RWPE1 (cell line): ENCODE data around the gene CTNNA2.

Experiments used
- CTCF ChIA-PET: fragments of 350-600 bp; sonication (Branson Sonifier 250); formaldehyde crosslinking; extraction: SDS; loops from one replicate; lab custom pipeline; 2021; lab: Yijun Ruan, JAX
- POLR2A ChIA-PET: fragments of 400-600 bp; formaldehyde crosslinking; extraction: SDS; loops from one replicate; lab custom pipeline; 2020; ENCODE audit warnings: antibody characterized with exemption; ENCODE audit not compliant: low non-redundant PET; lab: Yijun Ruan, JAX
- DNase-seq: peaks from one replicate; pipeline ENCODE4 v3.0.0; 2012; ENCODE audit warnings: low spot score
- H3K27ac ChIP-seq: fragments of 450-650 bp; 2 replicates; pipeline ENCODE4 v1.5.1; 2017
- CTCF ChIP-seq: fragments of 450-650 bp; conservative IDR thresholded peaks from 2 replicates; pipeline ENCODE4 v1.5.1; 2017; ENCODE audit warnings: low read depth, mild to moderate bottlenecking

Gene CTNNA2

GRCh38 chr2:79665091-79665490 is 152.2 kb downstream of the CTNNA2 start:
- no peak for TF ChIP-seq CTCF
- CTCF ChIA-PET: no interaction called here
- POLR2A ChIA-PET: no interaction called here
- no peak overlapping the region for H3K27ac ChIP-seq
- no peak for DNase-seq

GRCh38 chr2:79666430-79666829 is 153.6 kb downstream of the CTNNA2 start:
- no peak for DNase-seq
- no peak overlapping the region for H3K27ac ChIP-seq
- ChIA-PET POLR2A (no interaction called here), CTCF (no interaction called here)
- no peak for TF ChIP-seq CTCF

- no peak overlapping the region for H3K27ac ChIP-seq
- POLR2A ChIA-PET: no interaction called here
- CTCF ChIA-PET: no interaction called here
These were observed 156.9 kb downstream of the CTNNA2 start for GRCh38 chr2:79669714-79670113.

GRCh38 chr2:79670198-79670597 is 157.3 kb downstream of the CTNNA2 start:
- CTCF ChIA-PET: no interaction called here

More at GRCh38 chr2:79669714-79670113, 156.9 kb downstream of the CTNNA2 start:
- no peak for DNase-seq
- TF ChIP-seq CTCF: no peak

GRCh38 chr2:79686884-79687283 is 174.0 kb downstream of the CTNNA2 start:
- ChIA-PET CTCF (no interaction called here), POLR2A (no interaction called here)
- H3K27ac ChIP-seq: no peak overlapping the region
- no peak for DNase-seq
- no peak for TF ChIP-seq CTCF

More at GRCh38 chr2:79670198-79670597, 157.3 kb downstream of the CTNNA2 start:
- no peak for DNase-seq
- POLR2A ChIA-PET: no interaction called here
- TF ChIP-seq CTCF: no peak
- no peak overlapping the region for H3K27ac ChIP-seq

GRCh38 chr2:79695248-79695647 is 182.4 kb downstream of the CTNNA2 start:
- no peak for TF ChIP-seq CTCF
- ChIA-PET CTCF (no interaction called here), POLR2A (no interaction called here)
- no peak for DNase-seq
- no peak overlapping the region for H3K27ac ChIP-seq
